Stimulated activated memory B cell treated with anti-CD40 and anti-IgM and Interleukin-4, amounts not matched to agents 10 μg/mL and 1 μg/mL and 100 μg/mL, for 72 hours (primary cell): Measurements from ENCODE around the gene PARD3B.

Experiments
- ATAC-seq: fragments of 150-1000 bp; cut with Tn5 transposase; 2 replicates; pipeline ENCODE4 v1.10.0; 2021
- H3K27ac Mint-ChIP-seq: one replicate; pipeline ENCODE4 v1.8.0; 2022; ENCODE audit warnings: mild to moderate bottlenecking, mixed read lengths
- H3K27me3 Mint-ChIP-seq: one replicate; pipeline ENCODE4 v1.8.0; 2022; ENCODE audit warnings: mixed read lengths
- H3K36me3 Mint-ChIP-seq: one replicate; pipeline ENCODE4 v1.8.0; 2022; ENCODE audit warnings: mixed read lengths
- H3K4me1 Mint-ChIP-seq: one replicate; pipeline ENCODE4 v1.8.0; 2022; ENCODE audit warnings: mixed read lengths
- H3K4me3 Mint-ChIP-seq: one replicate; pipeline ENCODE4 v1.8.0; 2022; ENCODE audit warnings: mild to moderate bottlenecking, moderate library complexity, mixed read lengths
- H3K9me3 Mint-ChIP-seq: one replicate; pipeline ENCODE4 v1.8.0; 2022; ENCODE audit warnings: mixed read lengths

Gene PARD3B

GRCh38 chr2:204544961-204545860 is at the start of gene PARD3B:
PARD3B (plus strand) TSS chr2:204545475; CDS start chr2:204546000, 525 bp downstream.
- Mint-ChIP-seq H3K27ac (no peak within 1 kb of the TSS), H3K4me3 (peak within 1 kb of the TSS; percentile 77), H3K4me1 (peaks cover 12% of the 10 kb centered on the region), H3K27me3 (peaks cover 23% of the 10 kb centered on the region), H3K9me3 (no peaks in the 10 kb centered on the region), H3K36me3 (no peaks in the 10 kb centered on the region)
- ATAC-seq = peak; percentile 49

- Mint-ChIP-seq H3K27me3 (no peaks in the 10 kb centered on the region), H3K4me3 (no peak overlapping the region), H3K27ac (no peak overlapping the region)
Measured at GRCh38 chr2:204496779-204497178, 48.5 kb upstream of the PARD3B start.

GRCh38 chr2:204497855-204498254 is 47.4 kb upstream of the PARD3B start:
- H3K27ac Mint-ChIP-seq = no peak overlapping the region
- no peak overlapping the region for H3K4me3 Mint-ChIP-seq
- H3K9me3 Mint-ChIP-seq = no peaks in the 10 kb centered on the region
- H3K36me3 Mint-ChIP-seq = no peaks in the 10 kb centered on the region
- ATAC-seq = no peak
- no peaks in the 10 kb centered on the region for H3K4me1 Mint-ChIP-seq
- no peaks in the 10 kb centered on the region for H3K27me3 Mint-ChIP-seq

More at GRCh38 chr2:204496779-204497178, 48.5 kb upstream of the PARD3B start:
- no peak for ATAC-seq
- Mint-ChIP-seq H3K4me1 (no peaks in the 10 kb centered on the region), H3K9me3 (no peaks in the 10 kb centered on the region), H3K36me3 (no peaks in the 10 kb centered on the region)

- Mint-ChIP-seq H3K27me3 (no peaks in the 10 kb centered on the region), H3K27ac (no peak overlapping the region)
Measured at GRCh38 chr2:204498291-204498690, 47.0 kb upstream of the PARD3B start.

GRCh38 chr2:204503869-204504268 is 41.4 kb upstream of the PARD3B start:
- peaks cover 3% of the 10 kb centered on the region for H3K9me3 Mint-ChIP-seq
- no peak overlapping the region for H3K27ac Mint-ChIP-seq
- no peak for ATAC-seq
- H3K4me1 Mint-ChIP-seq = no peaks in the 10 kb centered on the region
- no peaks in the 10 kb centered on the region for H3K36me3 Mint-ChIP-seq
- H3K27me3 Mint-ChIP-seq = no peaks in the 10 kb centered on the region
- H3K4me3 Mint-ChIP-seq = no peak overlapping the region

More at GRCh38 chr2:204498291-204498690, 47.0 kb upstream of the PARD3B start:
- Mint-ChIP-seq H3K9me3 (no peaks in the 10 kb centered on the region), H3K36me3 (no peaks in the 10 kb centered on the region), H3K4me1 (no peaks in the 10 kb centered on the region), H3K4me3 (no peak overlapping the region)
- ATAC-seq = no peak

- Mint-ChIP-seq H3K27ac (no peak overlapping the region), H3K36me3 (no peaks in the 10 kb centered on the region), H3K27me3 (no peaks in the 10 kb centered on the region), H3K4me3 (no peak overlapping the region), H3K4me1 (no peaks in the 10 kb centered on the region), H3K9me3 (peaks cover 3% of the 10 kb centered on the region)
- no peak for ATAC-seq
Measured at GRCh38 chr2:204504594-204504993, 40.7 kb upstream of the PARD3B start.

GRCh38 chr2:204505488-204505887 is 39.8 kb upstream of the PARD3B start:
- ATAC-seq = no peak
- no peak overlapping the region for H3K27ac Mint-ChIP-seq
- no peaks in the 10 kb centered on the region for H3K36me3 Mint-ChIP-seq
- H3K4me3 Mint-ChIP-seq = no peak overlapping the region
- H3K9me3 Mint-ChIP-seq = peaks cover 3% of the 10 kb centered on the region
- no peaks in the 10 kb centered on the region for H3K4me1 Mint-ChIP-seq
- no peaks in the 10 kb centered on the region for H3K27me3 Mint-ChIP-seq

GRCh38 chr2:204505946-204506345 is 39.3 kb upstream of the PARD3B start:
- Mint-ChIP-seq H3K9me3 (peaks cover 3% of the 10 kb centered on the region), H3K27me3 (no peaks in the 10 kb centered on the region), H3K4me3 (no peak overlapping the region), H3K36me3 (no peaks in the 10 kb centered on the region), H3K27ac (no peak overlapping the region), H3K4me1 (no peaks in the 10 kb centered on the region)
- no peak for ATAC-seq

GRCh38 chr2:204507636-204508035 is 37.6 kb upstream of the PARD3B start:
- Mint-ChIP-seq H3K4me1 (no peaks in the 10 kb centered on the region), H3K9me3 (peaks cover 3% of the 10 kb centered on the region), H3K4me3 (no peak overlapping the region)

GRCh38 chr2:204510709-204511420 is 34.4 kb upstream of the PARD3B start:
- Mint-ChIP-seq H3K9me3 (peaks cover 3% of the 10 kb centered on the region), H3K4me1 (no peaks in the 10 kb centered on the region), H3K27ac (no peak overlapping the region), H3K4me3 (no peak overlapping the region), H3K27me3 (no peaks in the 10 kb centered on the region), H3K36me3 (no peaks in the 10 kb centered on the region)
- no peak for ATAC-seq

More at GRCh38 chr2:204507636-204508035, 37.6 kb upstream of the PARD3B start:
- Mint-ChIP-seq H3K27ac (no peak overlapping the region), H3K27me3 (no peaks in the 10 kb centered on the region), H3K36me3 (no peaks in the 10 kb centered on the region)
- no peak for ATAC-seq

GRCh38 chr2:204514439-204514838 is 30.8 kb upstream of the PARD3B start:
- Mint-ChIP-seq H3K36me3 (no peaks in the 10 kb centered on the region), H3K4me1 (no peaks in the 10 kb centered on the region), H3K9me3 (peaks cover 6% of the 10 kb centered on the region), H3K27me3 (no peaks in the 10 kb centered on the region), H3K27ac (no peak overlapping the region), H3K4me3 (no peak overlapping the region)
- ATAC-seq = no peak

GRCh38 chr2:204515416-204515815 is 29.9 kb upstream of the PARD3B start:
- no peak overlapping the region for H3K27ac Mint-ChIP-seq
- no peaks in the 10 kb centered on the region for H3K27me3 Mint-ChIP-seq
- no peaks in the 10 kb centered on the region for H3K36me3 Mint-ChIP-seq
- no peak for ATAC-seq
- H3K4me3 Mint-ChIP-seq = no peak overlapping the region
- peaks cover 6% of the 10 kb centered on the region for H3K9me3 Mint-ChIP-seq
- no peaks in the 10 kb centered on the region for H3K4me1 Mint-ChIP-seq

GRCh38 chr2:204517154-204517553 is 28.1 kb upstream of the PARD3B start:
- ATAC-seq = no peak
- no peaks in the 10 kb centered on the region for H3K36me3 Mint-ChIP-seq
- no peaks in the 10 kb centered on the region for H3K4me1 Mint-ChIP-seq
- peaks cover 6% of the 10 kb centered on the region for H3K9me3 Mint-ChIP-seq
- H3K4me3 Mint-ChIP-seq = no peak overlapping the region
- no peaks in the 10 kb centered on the region for H3K27me3 Mint-ChIP-seq
- H3K27ac Mint-ChIP-seq = no peak overlapping the region

- no peak for ATAC-seq
- Mint-ChIP-seq H3K27ac (no peak overlapping the region), H3K9me3 (no peaks in the 10 kb centered on the region)
Measured at GRCh38 chr2:204529795-204530463, 15.3 kb upstream of the PARD3B start.

GRCh38 chr2:204530464-204530805 is 14.8 kb upstream of the PARD3B start:
- Mint-ChIP-seq H3K4me1 (no peaks in the 10 kb centered on the region), H3K4me3 (no peak overlapping the region), H3K36me3 (no peaks in the 10 kb centered on the region), H3K27me3 (no peaks in the 10 kb centered on the region), H3K27ac (no peak overlapping the region), H3K9me3 (no peaks in the 10 kb centered on the region)
- no peak for ATAC-seq

More at GRCh38 chr2:204529795-204530463, 15.3 kb upstream of the PARD3B start:
- Mint-ChIP-seq H3K36me3 (no peaks in the 10 kb centered on the region), H3K4me3 (no peak overlapping the region), H3K4me1 (no peaks in the 10 kb centered on the region), H3K27me3 (no peaks in the 10 kb centered on the region)
